Measurements from ENCODE around the gene GPC5.

The GPC5 gene

DNA sequence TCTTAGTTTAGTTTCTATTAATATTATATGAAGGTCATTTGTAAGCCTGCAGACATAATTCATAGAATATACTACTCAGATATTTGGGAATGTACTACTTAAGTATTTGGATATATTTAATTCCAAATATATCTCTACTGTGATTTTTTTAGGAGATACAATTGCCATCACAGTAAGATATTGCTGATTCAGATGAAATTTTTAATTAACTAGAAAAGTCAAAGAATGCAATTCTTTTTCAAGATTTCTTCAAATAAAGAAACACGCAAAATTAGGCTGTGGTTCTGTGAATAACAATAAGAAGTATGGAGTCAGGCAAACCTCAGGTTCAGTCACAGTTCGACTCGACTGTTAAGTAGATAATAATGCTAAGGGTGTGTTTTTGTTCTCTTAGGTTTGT is 1277.8 kb downstream of the GPC5 start:
- Histone ChIP-seq H3K79me1 (ENCODE audit: low read length) (no peaks in the 10 kb centered on the region), H3K79me2 (ENCODE audit: control insufficient read depth, insufficient read depth, low read length) (no peaks in the 10 kb centered on the region), H3K4me3 (ENCODE audit: low read length) (no peak overlapping the region), H3K56ac (ENCODE audit: low read length) (no peak overlapping the region), H3K9ac (ENCODE audit: low read length) (no peak overlapping the region), H2BK120ac (ENCODE audit: low read depth, low read length) (no peak overlapping the region), H3K27me3 (ENCODE audit: insufficient read depth, low read length, poor library complexity) (no peaks in the 10 kb centered on the region), H2AK5ac (ENCODE audit: low read length) (no peak overlapping the region), H3K4me2 (ENCODE audit: low read length) (no peak overlapping the region), H3K4ac (ENCODE audit: low read depth, low read length) (no peak overlapping the region), H2BK15ac (replicated peaks; ENCODE audit: low read depth) (no peak overlapping the region), H3K27ac (ENCODE audit: low read depth, low read length) (no peak overlapping the region), H2BK5ac (ENCODE audit: low read length) (no peak overlapping the region), H4K8ac (ENCODE audit: low read depth, low read length) (no peak overlapping the region), H4K5ac (ENCODE audit: low read length) (no peak overlapping the region), H3K18ac (ENCODE audit: low read length) (no peak overlapping the region), H3K4me1 (ENCODE audit: control insufficient read depth, low read depth, low read length) (no peaks in the 10 kb centered on the region), H3K23ac (ENCODE audit: low read length) (no peak overlapping the region), H3K36me3 (ENCODE audit: control insufficient read depth, insufficient read depth, low read length) (no peaks in the 10 kb centered on the region)
- WGBS (ENCODE audit: extremely low coverage, insufficient coverage, low lambda C conversion rate), result no CpG with 5 or more reads among the region's 3 CpGs
- DNase-seq, result no peak

GRCh38 chr13:92677571-92677970 is 1279.2 kb downstream of the GPC5 start:
- H3K27ac ChIP-seq (ENCODE audit: low read depth, low read length), result no peak overlapping the region
- no peaks in the 10 kb centered on the region for H3K79me2 ChIP-seq (ENCODE audit: control insufficient read depth, insufficient read depth, low read length)
- H2BK5ac ChIP-seq (ENCODE audit: low read length), result no peak overlapping the region
- no peak overlapping the region for H2BK15ac ChIP-seq (replicated peaks; ENCODE audit: low read depth)
- no peak overlapping the region for H2AK5ac ChIP-seq (ENCODE audit: low read length)
- peak; percentile 67 for DNase-seq
- H3K36me3 ChIP-seq (ENCODE audit: control insufficient read depth, insufficient read depth, low read length), result no peaks in the 10 kb centered on the region
- no peak overlapping the region for H2BK120ac ChIP-seq (ENCODE audit: low read depth, low read length)
- no peak overlapping the region for H3K4me2 ChIP-seq (ENCODE audit: low read length)
- H3K79me1 ChIP-seq (ENCODE audit: low read length), result no peaks in the 10 kb centered on the region
- no peak overlapping the region for H3K56ac ChIP-seq (ENCODE audit: low read length)
- no peaks in the 10 kb centered on the region for H3K4me1 ChIP-seq (ENCODE audit: control insufficient read depth, low read depth, low read length)
- WGBS (ENCODE audit: extremely low coverage, insufficient coverage, low lambda C conversion rate), result no CpG with 5 or more reads among the region's 4 CpGs
- H3K23ac ChIP-seq (ENCODE audit: low read length), result no peak overlapping the region
- no peak overlapping the region for H3K9ac ChIP-seq (ENCODE audit: low read length)
- H3K4ac ChIP-seq (ENCODE audit: low read depth, low read length), result no peak overlapping the region
- no peak overlapping the region for H4K5ac ChIP-seq (ENCODE audit: low read length)
- H3K4me3 ChIP-seq (ENCODE audit: low read length), result no peak overlapping the region
- H3K18ac ChIP-seq (ENCODE audit: low read length), result no peak overlapping the region
- H4K8ac ChIP-seq (ENCODE audit: low read depth, low read length), result no peak overlapping the region
- no peaks in the 10 kb centered on the region for H3K27me3 ChIP-seq (ENCODE audit: insufficient read depth, low read length, poor library complexity)

DNA sequence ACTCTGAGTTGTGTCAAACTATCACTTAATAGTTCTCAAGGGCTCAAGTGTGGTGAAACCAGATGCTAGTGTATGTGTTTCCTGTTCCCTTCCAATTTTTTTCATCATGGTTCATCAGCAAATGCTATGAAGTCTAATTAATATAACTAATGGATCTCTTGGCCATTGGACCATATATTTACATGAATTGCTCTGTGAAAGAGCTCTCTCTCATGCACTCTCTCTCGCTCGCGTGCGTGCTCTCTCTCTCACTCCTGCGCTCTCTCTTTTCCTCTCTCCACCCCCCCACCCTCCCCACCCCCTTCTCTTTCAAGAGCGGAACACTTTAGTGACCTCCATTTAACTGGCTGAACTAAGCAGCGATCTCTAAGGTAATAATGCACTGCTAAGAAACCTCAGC is 1281.2 kb downstream of the GPC5 start:
- H2BK5ac ChIP-seq (ENCODE audit: low read length), result no peak overlapping the region
- no peak overlapping the region for H2BK120ac ChIP-seq (ENCODE audit: low read depth, low read length)
- H3K36me3 ChIP-seq (ENCODE audit: control insufficient read depth, insufficient read depth, low read length), result no peaks in the 10 kb centered on the region
- DNase-seq, result no peak
- no peaks in the 10 kb centered on the region for H3K4me1 ChIP-seq (ENCODE audit: control insufficient read depth, low read depth, low read length)
- no peak overlapping the region for H3K18ac ChIP-seq (ENCODE audit: low read length)
- no peak overlapping the region for H3K4ac ChIP-seq (ENCODE audit: low read depth, low read length)
- no peak overlapping the region for H4K5ac ChIP-seq (ENCODE audit: low read length)
- no peaks in the 10 kb centered on the region for H3K79me2 ChIP-seq (ENCODE audit: control insufficient read depth, insufficient read depth, low read length)
- H4K8ac ChIP-seq (ENCODE audit: low read depth, low read length), result no peak overlapping the region
- H2AK5ac ChIP-seq (ENCODE audit: low read length), result no peak overlapping the region
- WGBS (ENCODE audit: extremely low coverage, insufficient coverage, low lambda C conversion rate), result no CpG with 5 or more reads among the region's 7 CpGs
- H3K4me3 ChIP-seq (ENCODE audit: low read length), result no peak overlapping the region
- no peaks in the 10 kb centered on the region for H3K79me1 ChIP-seq (ENCODE audit: low read length)
- H3K23ac ChIP-seq (ENCODE audit: low read length), result no peak overlapping the region
- H3K27ac ChIP-seq (ENCODE audit: low read depth, low read length), result no peak overlapping the region
- no peak overlapping the region for H3K9ac ChIP-seq (ENCODE audit: low read length)
- H2BK15ac ChIP-seq (replicated peaks; ENCODE audit: low read depth), result no peak overlapping the region
- no peak overlapping the region for H3K4me2 ChIP-seq (ENCODE audit: low read length)
- no peaks in the 10 kb centered on the region for H3K27me3 ChIP-seq (ENCODE audit: insufficient read depth, low read length, poor library complexity)
- no peak overlapping the region for H3K56ac ChIP-seq (ENCODE audit: low read length)

- no peak overlapping the region for H3K27ac ChIP-seq (ENCODE audit: low read depth, low read length)
- no peak overlapping the region for H2BK120ac ChIP-seq (ENCODE audit: low read depth, low read length)
- H2BK5ac ChIP-seq (ENCODE audit: low read length), result no peak overlapping the region
- no peak overlapping the region for H3K4me3 ChIP-seq (ENCODE audit: low read length)
- no peaks in the 10 kb centered on the region for H3K79me1 ChIP-seq (ENCODE audit: low read length)
- no peak overlapping the region for H3K4ac ChIP-seq (ENCODE audit: low read depth, low read length)
- H4K5ac ChIP-seq (ENCODE audit: low read length), result no peak overlapping the region
- H3K27me3 ChIP-seq (ENCODE audit: insufficient read depth, low read length, poor library complexity), result no peaks in the 10 kb centered on the region
- no peaks in the 10 kb centered on the region for H3K79me2 ChIP-seq (ENCODE audit: control insufficient read depth, insufficient read depth, low read length)
- peak; percentile 67 for DNase-seq
- H3K4me1 ChIP-seq (ENCODE audit: control insufficient read depth, low read depth, low read length), result no peaks in the 10 kb centered on the region
- H3K36me3 ChIP-seq (ENCODE audit: control insufficient read depth, insufficient read depth, low read length), result no peaks in the 10 kb centered on the region
- H2BK15ac ChIP-seq (replicated peaks; ENCODE audit: low read depth), result no peak overlapping the region
- no peak overlapping the region for H3K56ac ChIP-seq (ENCODE audit: low read length)
- no peak overlapping the region for H3K4me2 ChIP-seq (ENCODE audit: low read length)
- H3K9ac ChIP-seq (ENCODE audit: low read length), result no peak overlapping the region
- H4K8ac ChIP-seq (ENCODE audit: low read depth, low read length), result no peak overlapping the region
- WGBS (ENCODE audit: extremely low coverage, insufficient coverage, low lambda C conversion rate), result no CpG with 5 or more reads among the region's 4 CpGs
- no peak overlapping the region for H3K23ac ChIP-seq (ENCODE audit: low read length)
- no peak overlapping the region for H2AK5ac ChIP-seq (ENCODE audit: low read length)
- H3K18ac ChIP-seq (ENCODE audit: low read length), result no peak overlapping the region
Observed at GRCh38 chr13:92681239-92681638, 1282.8 kb downstream of the GPC5 start.

DNA sequence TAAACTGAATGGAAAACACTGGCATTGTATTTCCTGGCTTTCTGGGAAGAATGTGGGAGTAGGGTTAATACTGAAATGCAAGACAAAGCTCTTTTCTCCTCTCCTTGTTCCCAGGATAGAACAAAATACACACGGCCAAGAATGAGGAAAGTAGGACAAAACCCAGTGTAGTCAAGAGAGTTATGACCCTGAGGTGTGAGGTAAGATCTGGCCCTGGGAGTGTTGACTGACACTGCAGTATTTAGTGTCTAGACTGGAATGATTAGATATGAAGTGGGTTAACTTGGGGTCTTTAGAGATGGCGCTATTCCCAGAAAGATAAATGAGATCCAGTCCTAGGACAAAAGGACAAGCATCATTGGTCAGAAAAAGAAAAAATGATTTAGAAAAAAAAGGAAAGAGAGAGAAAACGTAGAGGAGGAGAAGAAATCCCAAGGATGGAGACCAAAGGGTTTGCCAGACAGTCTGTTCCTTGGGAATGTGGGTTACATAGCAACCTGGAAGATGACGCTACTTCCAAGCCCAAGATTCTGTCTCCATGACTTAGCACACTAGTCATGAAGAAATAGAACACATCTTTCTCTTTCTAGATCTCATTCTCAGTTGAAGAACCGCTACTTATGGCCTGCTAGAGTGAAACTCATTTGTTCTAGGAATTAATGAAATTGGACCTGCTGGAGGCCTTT is 1284.6 kb downstream of the GPC5 start:
- Histone ChIP-seq H3K23ac (ENCODE audit: low read length) (no peak overlapping the region), H3K4me2 (ENCODE audit: low read length) (no peak overlapping the region), H3K4me1 (ENCODE audit: control insufficient read depth, low read depth, low read length) (no peaks in the 10 kb centered on the region), H3K27ac (ENCODE audit: low read depth, low read length) (no peak overlapping the region), H3K9ac (ENCODE audit: low read length) (no peak overlapping the region), H2BK15ac (replicated peaks; ENCODE audit: low read depth) (no peak overlapping the region), H3K4me3 (ENCODE audit: low read length) (no peak overlapping the region), H3K18ac (ENCODE audit: low read length) (no peak overlapping the region), H4K8ac (ENCODE audit: low read depth, low read length) (no peak overlapping the region), H3K27me3 (ENCODE audit: insufficient read depth, low read length, poor library complexity) (no peaks in the 10 kb centered on the region), H2BK120ac (ENCODE audit: low read depth, low read length) (no peak overlapping the region), H3K79me2 (ENCODE audit: control insufficient read depth, insufficient read depth, low read length) (no peaks in the 10 kb centered on the region), H4K5ac (ENCODE audit: low read length) (no peak overlapping the region), H3K56ac (ENCODE audit: low read length) (no peak overlapping the region), H2BK5ac (ENCODE audit: low read length) (no peak overlapping the region), H3K79me1 (ENCODE audit: low read length) (no peaks in the 10 kb centered on the region), H3K36me3 (ENCODE audit: control insufficient read depth, insufficient read depth, low read length) (no peaks in the 10 kb centered on the region), H2AK5ac (ENCODE audit: low read length) (no peak overlapping the region), H3K4ac (ENCODE audit: low read depth, low read length) (no peak overlapping the region)
- DNase-seq, result no peak
- WGBS (ENCODE audit: extremely low coverage, insufficient coverage, low lambda C conversion rate), result no CpG with 5 or more reads among the region's 5 CpGs

DNA sequence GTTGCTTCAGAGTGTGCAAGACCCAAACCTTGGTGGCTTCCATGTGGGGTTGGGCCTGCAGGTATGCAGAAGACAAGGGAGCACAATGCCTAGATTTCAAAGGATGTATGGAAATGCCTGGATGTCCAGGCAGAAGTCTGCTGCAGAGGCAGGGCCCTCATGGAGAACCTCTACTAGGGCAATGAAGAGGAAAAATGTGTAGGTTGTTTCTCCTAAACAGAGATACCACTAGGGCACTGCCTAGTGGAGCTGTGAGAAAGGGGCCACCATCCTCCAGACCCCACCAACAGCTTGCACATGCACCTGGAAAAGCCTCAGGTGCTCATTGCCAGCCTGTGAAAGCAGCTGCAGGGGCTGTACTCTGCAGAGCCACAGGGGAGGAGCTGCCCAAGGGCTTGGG is 1295.6 kb downstream of the GPC5 start:
- Histone ChIP-seq H3K4me3 (ENCODE audit: low read length) (no peak overlapping the region), H3K23ac (ENCODE audit: low read length) (no peak overlapping the region), H3K4me1 (ENCODE audit: control insufficient read depth, low read depth, low read length) (no peaks in the 10 kb centered on the region), H3K56ac (ENCODE audit: low read length) (no peak overlapping the region), H3K27ac (ENCODE audit: low read depth, low read length) (no peak overlapping the region), H2BK5ac (ENCODE audit: low read length) (no peak overlapping the region), H2BK120ac (ENCODE audit: low read depth, low read length) (no peak overlapping the region), H4K8ac (ENCODE audit: low read depth, low read length) (no peak overlapping the region), H3K4ac (ENCODE audit: low read depth, low read length) (no peak overlapping the region), H3K79me1 (ENCODE audit: low read length) (no peaks in the 10 kb centered on the region), H2BK15ac (replicated peaks; ENCODE audit: low read depth) (no peak overlapping the region), H3K4me2 (ENCODE audit: low read length) (no peak overlapping the region), H3K27me3 (ENCODE audit: insufficient read depth, low read length, poor library complexity) (no peaks in the 10 kb centered on the region), H3K79me2 (ENCODE audit: control insufficient read depth, insufficient read depth, low read length) (no peaks in the 10 kb centered on the region), H3K18ac (ENCODE audit: low read length) (no peak overlapping the region), H4K5ac (ENCODE audit: low read length) (no peak overlapping the region), H2AK5ac (ENCODE audit: low read length) (no peak overlapping the region), H3K9ac (ENCODE audit: low read length) (no peak overlapping the region), H3K36me3 (ENCODE audit: control insufficient read depth, insufficient read depth, low read length) (no peaks in the 10 kb centered on the region)
- no peak for DNase-seq
